Epithelial cell of prostate (primary cell): Measurements from ENCODE around the gene HDAC2.
A peak's percentile ranks its signal among the peaks of the same experiment; 100 is the strongest.
"Not testable (repeated sequence)": the region's sequence is repeated elsewhere in the genome, so short reads cannot be mapped to it uniquely, and the experiment has no call there.

ENCODE experiments used
- DNase-seq: peaks from one replicate; pipeline ENCODE4 v3.0.0-alpha.2; 2011; ENCODE audit warnings: low read depth, low spot score
- H3K27ac ChIP-seq: fragments of 450-650 bp; 2 replicates; pipeline ENCODE4 v1.5.1; 2017; ENCODE audit warnings: mild to moderate bottlenecking

Gene HDAC2

GRCh38 chr6:113970805-113971676 is at the start of gene HDAC2:
TSS of gene HDAC2 (minus strand) at chr6:113971148. CDS start at chr6:113970908, 240 bp downstream.
- H3K27ac ChIP-seq = peak within 1 kb of the TSS; percentile 59
- DNase-seq = no peak

- no peak overlapping the region for H3K27ac ChIP-seq
- no peak for DNase-seq
Measured at GRCh38 chr6:114020196-114020595, 49.2 kb upstream of the HDAC2 start.

GRCh38 chr6:114017146-114017545 is 46.2 kb upstream of the HDAC2 start:
- DNase-seq = not testable (repeated sequence)
- peak overlapping the region; percentile 47 for H3K27ac ChIP-seq

GRCh38 chr6:114014106-114014505 is 43.2 kb upstream of the HDAC2 start:
- H3K27ac ChIP-seq, DNase-seq: not testable (repeated sequence)

DNA sequence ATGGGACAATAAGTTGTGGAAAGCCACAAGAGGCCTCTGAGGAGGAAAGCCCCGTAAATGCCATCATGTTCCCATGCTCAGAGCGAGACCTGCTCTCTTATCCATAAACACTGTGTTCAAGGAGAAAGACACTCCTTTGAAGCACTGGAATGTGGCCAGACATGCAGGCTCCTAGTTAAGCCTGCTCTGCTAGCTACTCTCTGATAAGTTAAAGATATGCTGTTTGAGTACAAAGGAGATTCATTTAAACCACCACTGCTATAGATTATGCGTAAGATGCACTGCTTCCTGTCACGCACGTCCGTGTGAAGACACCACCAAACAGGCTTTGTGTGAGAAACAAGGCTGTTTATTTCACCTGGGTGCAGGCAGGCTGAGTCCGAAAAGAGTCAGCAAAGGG is 40.5 kb upstream of the HDAC2 start:
- peak overlapping the region; percentile 8 for H3K27ac ChIP-seq
- not testable (repeated sequence) for DNase-seq

DNA sequence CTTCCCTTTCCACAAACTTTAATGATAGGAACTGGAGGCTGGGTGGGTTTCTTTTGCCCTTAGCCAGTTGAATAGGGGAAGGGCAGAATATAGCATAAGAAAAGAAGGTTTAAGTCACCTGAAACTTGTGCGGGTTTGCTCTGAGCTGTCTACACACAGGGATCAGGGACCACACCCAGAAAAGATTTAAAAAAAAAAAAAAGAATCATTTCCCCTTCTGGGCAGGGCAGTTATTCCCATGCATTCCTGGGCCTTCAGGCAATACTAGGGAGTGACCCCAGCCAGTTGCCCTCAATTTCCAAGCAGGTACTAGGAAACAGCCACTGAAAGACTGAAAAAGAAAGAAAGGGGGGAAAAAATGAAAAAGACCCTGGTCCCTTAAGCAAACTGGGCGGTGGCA is 39.6 kb upstream of the HDAC2 start:
- DNase-seq = no peak
- no peak overlapping the region for H3K27ac ChIP-seq

DNA sequence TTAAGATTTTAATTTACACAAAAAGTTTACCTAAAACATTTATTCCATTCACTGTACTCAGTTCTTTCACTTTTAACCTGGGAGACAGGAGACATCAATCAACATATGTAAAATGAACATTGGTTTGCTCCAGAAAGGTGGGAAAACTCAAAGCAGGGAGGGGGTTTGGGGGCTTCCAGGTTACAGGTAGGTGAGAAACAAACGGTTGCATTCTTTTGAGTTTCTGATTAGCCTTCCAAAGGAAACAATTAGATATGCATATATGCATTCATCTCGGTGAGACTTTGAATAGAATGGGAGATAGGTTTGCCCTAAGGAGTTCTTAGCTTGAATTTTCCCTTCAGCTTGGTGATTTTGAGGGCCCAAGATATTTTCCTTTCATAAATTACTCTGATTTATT is 38.2 kb upstream of the HDAC2 start:
- H3K27ac ChIP-seq = no peak overlapping the region
- no peak for DNase-seq

DNA sequence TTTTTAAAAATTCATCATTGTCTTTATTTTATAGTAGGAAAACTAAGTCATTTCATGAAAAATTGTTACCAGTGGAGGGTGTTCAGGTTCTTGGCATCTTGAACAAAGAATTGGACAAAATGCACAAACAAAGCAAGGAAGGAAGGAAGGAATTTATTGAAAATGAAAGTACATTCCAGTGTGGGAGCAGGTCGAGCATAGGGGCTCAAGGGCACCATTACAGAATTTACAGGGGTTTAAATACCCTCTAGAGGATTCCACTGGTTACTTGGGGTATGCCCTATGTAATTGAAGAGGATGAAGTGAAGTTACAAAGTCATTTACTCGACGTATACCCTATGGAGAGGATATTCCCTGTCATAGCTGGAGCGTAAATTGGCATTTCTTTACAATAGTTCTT is 37.4 kb upstream of the HDAC2 start:
- no peak overlapping the region for H3K27ac ChIP-seq
- no peak for DNase-seq

- DNase-seq = no peak
Measured at GRCh38 chr6:114007516-114007915, 36.6 kb upstream of the HDAC2 start.

DNA sequence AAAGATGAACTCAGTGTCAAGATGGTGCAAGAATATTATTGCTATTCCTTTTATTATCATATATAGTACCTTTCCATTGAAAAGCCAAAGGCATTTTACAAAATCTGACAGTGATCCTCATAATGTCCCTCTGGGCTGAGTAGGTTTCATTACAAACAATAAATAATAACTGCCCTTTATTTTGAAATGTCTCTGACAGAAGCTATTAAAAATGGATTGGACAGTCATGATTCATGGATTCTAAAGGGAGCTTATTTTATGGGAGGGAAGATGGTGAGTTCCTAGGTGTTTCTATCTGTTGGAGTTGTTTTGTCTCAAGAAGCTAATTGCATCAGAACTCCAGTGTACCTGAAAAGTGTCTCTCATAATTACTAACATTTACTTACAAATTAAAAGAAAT is 30.4 kb upstream of the HDAC2 start:
- no peak for DNase-seq
- H3K27ac ChIP-seq = no peak overlapping the region

More at GRCh38 chr6:114007516-114007915, 36.6 kb upstream of the HDAC2 start:
- no peak overlapping the region for H3K27ac ChIP-seq

GRCh38 chr6:114000069-114000468 is 29.1 kb upstream of the HDAC2 start:
- no peak for DNase-seq

GRCh38 chr6:113999284-113999683 is 28.3 kb upstream of the HDAC2 start:
- DNase-seq = no peak
- no peak overlapping the region for H3K27ac ChIP-seq

More at GRCh38 chr6:114000069-114000468, 29.1 kb upstream of the HDAC2 start:
- no peak overlapping the region for H3K27ac ChIP-seq

- DNase-seq = no peak
- H3K27ac ChIP-seq = no peak overlapping the region
Measured at GRCh38 chr6:113998811-113999210, 27.9 kb upstream of the HDAC2 start.

- DNase-seq = no peak
- peak overlapping the region; percentile 17 for H3K27ac ChIP-seq
Measured at GRCh38 chr6:113997116-113997515, 26.2 kb upstream of the HDAC2 start.

DNA sequence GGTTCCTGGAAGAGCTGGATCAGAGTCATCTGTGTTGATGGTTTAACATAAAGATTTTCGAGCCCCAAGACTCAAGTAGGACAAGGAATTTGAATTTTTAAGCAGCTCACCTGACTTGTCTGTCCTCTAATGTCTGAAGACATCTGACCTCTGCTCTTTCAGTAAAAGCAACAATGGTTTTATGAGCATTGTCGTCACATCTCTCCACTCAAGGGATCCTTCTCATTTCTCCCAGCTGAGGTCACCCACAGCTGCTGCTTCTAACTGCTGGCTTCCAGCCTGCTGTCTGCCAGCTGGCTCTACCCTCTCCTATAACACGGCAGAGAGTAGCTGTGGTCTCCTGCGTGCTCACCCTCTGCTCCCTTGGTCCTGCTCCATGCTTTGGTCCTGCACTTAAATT is 24.7 kb upstream of the HDAC2 start:
- peak overlapping the region; percentile 33 for H3K27ac ChIP-seq
- DNase-seq = no peak

GRCh38 chr6:113994934-113995342 is 24.0 kb upstream of the HDAC2 start:
- DNase-seq = peak; percentile 50
- H3K27ac ChIP-seq = peak overlapping the region; percentile 33

GRCh38 chr6:113989675-113990074 is 18.7 kb upstream of the HDAC2 start:
- DNase-seq = no peak
- no peak overlapping the region for H3K27ac ChIP-seq

DNA sequence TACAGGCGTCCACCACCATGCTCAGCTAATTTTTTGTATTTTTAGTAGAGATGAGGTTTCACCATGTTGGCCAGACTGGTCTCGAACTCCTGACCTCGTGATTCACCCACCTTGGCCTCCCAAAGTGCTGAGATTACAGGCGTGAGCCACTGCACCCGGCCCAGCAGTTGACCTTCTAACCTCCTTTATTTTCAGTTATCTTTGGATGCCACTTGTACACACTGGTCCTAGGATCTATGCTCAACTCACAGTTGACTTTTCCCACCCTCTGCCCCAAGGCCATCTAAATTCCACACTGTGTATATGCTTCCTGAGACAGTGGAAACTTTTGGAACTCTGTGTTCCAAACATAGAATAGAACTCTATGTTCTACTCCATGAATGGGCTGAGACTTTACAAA is 11.7 kb upstream of the HDAC2 start:
- not testable (repeated sequence) for H3K27ac ChIP-seq, DNase-seq

DNA sequence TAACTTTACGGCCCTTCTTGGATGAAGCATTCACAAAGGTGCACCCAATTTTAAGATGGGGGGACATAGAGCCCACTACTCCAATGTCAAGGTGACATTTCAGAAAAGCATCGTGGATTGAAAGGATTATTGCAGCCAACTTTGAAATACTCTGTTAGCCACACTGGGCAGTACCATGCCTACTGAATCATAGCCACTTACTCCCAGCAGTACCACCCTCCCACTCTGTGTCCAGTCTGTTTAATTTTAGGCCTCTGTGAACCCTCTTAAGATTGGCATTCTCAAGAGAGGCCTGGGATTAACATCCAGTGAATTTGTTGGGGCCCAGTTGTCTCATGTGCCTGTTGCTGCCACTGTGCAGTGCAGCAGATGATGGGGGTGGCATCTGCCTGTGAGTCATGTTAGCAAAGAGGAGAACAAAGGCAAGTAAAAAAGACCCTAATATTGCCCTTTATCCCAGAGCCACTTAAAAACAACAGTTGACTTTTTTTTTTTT is 11.2 kb upstream of the HDAC2 start:
- DNase-seq = no peak
- H3K27ac ChIP-seq = no peak overlapping the region

DNA sequence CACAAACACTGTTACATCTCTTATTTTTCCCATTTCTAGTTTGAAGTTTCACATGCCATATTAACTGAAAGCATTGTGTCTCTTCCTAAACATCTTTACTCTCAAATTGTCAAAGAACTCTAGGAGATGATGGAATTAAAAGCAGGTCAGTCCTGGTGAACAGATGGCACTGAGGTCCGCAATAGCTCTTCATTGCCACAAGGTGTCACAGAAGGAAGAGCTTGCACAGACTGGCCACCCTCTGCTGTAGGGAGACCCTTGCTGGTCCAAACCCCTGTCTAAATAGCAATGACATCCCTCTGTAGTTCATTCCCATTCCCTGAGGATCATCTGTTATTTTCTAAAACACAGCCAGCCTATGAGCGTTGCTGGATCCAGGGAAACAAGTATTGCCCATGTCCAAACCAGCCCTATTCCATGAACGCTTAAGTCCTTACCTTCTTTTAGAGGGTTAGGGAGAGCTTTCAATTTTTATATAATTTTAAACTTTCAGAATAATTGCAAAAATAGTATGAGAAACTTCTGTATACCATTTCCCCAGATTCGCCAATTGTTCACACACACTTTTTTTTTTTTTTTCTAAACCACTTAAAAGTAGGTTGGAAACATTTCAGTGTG is 10.1 kb upstream of the HDAC2 start:
- DNase-seq = no peak
- no peak overlapping the region for H3K27ac ChIP-seq

- no peak overlapping the region for H3K27ac ChIP-seq
- no peak for DNase-seq
Measured at GRCh38 chr6:113979937-113980336, 9.0 kb upstream of the HDAC2 start.
